Esophagus muscularis mucosa (tissue), 4 donors: ENCODE data around the gene ELP4. TPM values are rescaled to one million over a fixed set of nuclear protein-coding genes. Genes with fewer than 3 reads are reported as not detected.

ENCODE experiments used
- DNase-seq: peaks from one replicate; pipeline ENCODE4 v3.0.0-alpha.2; 2017; ENCODE audit errors: extremely low spot score
- H3K27ac ChIP-seq, 4 donors: fragments of 200-600 bp; sonication (generic); replicated peaks in 1 of 4; 1 replicate in 3 of 4; 2 replicates in 1 of 4; pipeline ENCODE4 v1.5.1; 2016 to 2019; ENCODE audit warnings: mild to moderate bottlenecking in 1 of 4
- H3K27me3 ChIP-seq, 4 donors: fragments of 200-600 bp; sonication (generic); one replicate each; pipeline versions ENCODE4 v1.5.1 to v1.6.0; 2016 to 2019
- H3K36me3 ChIP-seq, 4 donors: fragments of 200-600 bp; sonication (generic); one replicate each; pipeline ENCODE4 v1.5.1; 2016 to 2019
- H3K4me1 ChIP-seq, 4 donors: fragments of 200-600 bp; sonication (generic); one replicate each; pipeline ENCODE4 v1.5.1; 2016 to 2019
- H3K4me3 ChIP-seq, 4 donors: fragments of 200-600 bp; sonication (generic); 1 replicate in 2 of 4; 2 replicates in 2 of 4; pipeline ENCODE4 v1.5.1; 2016 to 2019; ENCODE audit warnings: mild to moderate bottlenecking in 4 of 4, moderate library complexity in 1 of 4
- H3K9me3 ChIP-seq, 4 donors: fragments of 200-600 bp; sonication (generic); 1 replicate in 3 of 4; 2 replicates in 1 of 4; pipeline ENCODE4 v1.5.1; 2016 to 2019
- EP300 ChIP-seq: sonication (generic); formaldehyde crosslinking; IDR thresholded peaks from one replicate; pipeline ENCODE4 v1.6.1; 2017; ENCODE audit warnings: antibody characterized with exemption
- POLR2A ChIP-seq: fragments of 450-650 bp; IDR thresholded peaks from one replicate; pipeline ENCODE4 v1.6.1; 2017; ENCODE audit warnings: antibody characterized with exemption, moderate library complexity, mild to moderate bottlenecking, low read depth
- POLR2AphosphoS5 ChIP-seq, 2 donors: sonication (generic); formaldehyde crosslinking; IDR thresholded peaks; one replicate each; pipeline ENCODE4 v1.6.1; 2017; ENCODE audit warnings: antibody characterized with exemption in 2 of 2
- WGBS: methylation state at CpG from one replicate; pipeline ENCODE4 v1.1.5; 2018; 5-methylcytosine and 5-hydroxymethylcytosine counted together
- intact Hi-C: fragments of 100-400 bp; cut with DNase I; formaldehyde crosslinking; loops from one replicate; pipeline ENCODE4 v1.15.1; 2023
- total RNA-seq, 4 donors: library from RNA; depleted of rRNA; stranded (reverse); fragments of >200 nt; gene quantifications; one replicate each; pipeline versions ENCODE4 v1.1.0 to v1.2.1, GENCODE V29; 2016
- TF ChIP-seq, protein P1 (sequence below), 3 experiments: fragments of 200-600 bp in 2 of 3; fragments of 450-650 bp in 1 of 3; sonication (generic) in 2 of 3; IDR thresholded peaks; one replicate each; pipeline ENCODE4 v1.5.1; 2017 to 2019; ENCODE audit warnings: antibody characterized with exemption in 3 of 3, mild to moderate bottlenecking in 2 of 3, moderate library complexity in 1 of 3

The ELP4 gene
- total RNA-seq, 4 donors from 2014 or later, result 18.1 to 25.5 (median 19.2) TPM

DNA sequence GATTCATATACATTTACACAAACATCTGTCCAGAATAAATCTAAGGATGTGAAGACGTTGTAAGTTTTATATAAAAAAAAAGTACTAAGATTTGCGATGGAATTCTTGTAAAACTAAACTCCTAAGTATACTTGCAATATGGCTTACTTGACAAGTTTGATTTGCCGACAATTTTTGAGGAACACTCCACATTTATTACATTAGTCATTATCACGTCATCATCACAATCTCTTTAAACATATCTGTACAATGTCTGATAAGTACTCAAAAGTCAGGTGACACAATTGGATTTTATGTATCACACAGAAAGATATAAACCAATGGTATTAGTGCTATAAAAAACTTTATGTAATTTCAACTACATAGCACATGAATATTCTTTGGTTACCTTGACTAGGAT is 30.5 kb upstream of the ELP4 start:
- no peaks in the 10 kb centered on the region for H3K36me3 ChIP-seq
- 89% methylated on average over 4 of the region's 4 CpGs for WGBS
- TF ChIP-seq EP300 (no peak), POLR2AphosphoS5 (IDR thresholded peaks at IDR 0.05) (no peak), POLR2A (no peak)
- TF ChIP-seq, protein P1, sequence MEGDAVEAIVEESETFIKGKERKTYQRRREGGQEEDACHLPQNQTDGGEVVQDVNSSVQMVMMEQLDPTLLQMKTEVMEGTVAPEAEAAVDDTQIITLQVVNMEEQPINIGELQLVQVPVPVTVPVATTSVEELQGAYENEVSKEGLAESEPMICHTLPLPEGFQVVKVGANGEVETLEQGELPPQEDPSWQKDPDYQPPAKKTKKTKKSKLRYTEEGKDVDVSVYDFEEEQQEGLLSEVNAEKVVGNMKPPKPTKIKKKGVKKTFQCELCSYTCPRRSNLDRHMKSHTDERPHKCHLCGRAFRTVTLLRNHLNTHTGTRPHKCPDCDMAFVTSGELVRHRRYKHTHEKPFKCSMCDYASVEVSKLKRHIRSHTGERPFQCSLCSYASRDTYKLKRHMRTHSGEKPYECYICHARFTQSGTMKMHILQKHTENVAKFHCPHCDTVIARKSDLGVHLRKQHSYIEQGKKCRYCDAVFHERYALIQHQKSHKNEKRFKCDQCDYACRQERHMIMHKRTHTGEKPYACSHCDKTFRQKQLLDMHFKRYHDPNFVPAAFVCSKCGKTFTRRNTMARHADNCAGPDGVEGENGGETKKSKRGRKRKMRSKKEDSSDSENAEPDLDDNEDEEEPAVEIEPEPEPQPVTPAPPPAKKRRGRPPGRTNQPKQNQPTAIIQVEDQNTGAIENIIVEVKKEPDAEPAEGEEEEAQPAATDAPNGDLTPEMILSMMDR (IDR thresholded peaks at IDR 0.05), result no peak
- DNase-seq, result no peak
- no peaks in the 10 kb centered on the region for H3K9me3 ChIP-seq
- no peak overlapping the region for H3K27ac ChIP-seq
- intact Hi-C loops, result no loop called here
- H3K4me3 ChIP-seq, result no peak overlapping the region
- H3K27me3 ChIP-seq, result no peaks in the 10 kb centered on the region
- no peaks in the 10 kb centered on the region for H3K4me1 ChIP-seq

- Histone ChIP-seq H3K4me3 (no peak overlapping the region), H3K27ac (no peak overlapping the region), H3K4me1 (no peaks in the 10 kb centered on the region), H3K27me3 (no peaks in the 10 kb centered on the region), H3K9me3 (no peaks in the 10 kb centered on the region), H3K36me3 (no peaks in the 10 kb centered on the region)
- DNase-seq, result no peak
- 93% methylated on average over 3 of the region's 3 CpGs for WGBS
- TF ChIP-seq POLR2AphosphoS5 (IDR thresholded peaks at IDR 0.05), result no peak
- TF ChIP-seq, protein P1 (IDR thresholded peaks at IDR 0.05), result no peak
- no peak for TF ChIP-seq EP300
- TF ChIP-seq POLR2A, result no peak
- intact Hi-C loops, result no loop called here
These were observed 28.6 kb upstream of the ELP4 start for GRCh38 chr11:31480930-31481329.

- no peak for DNase-seq
- intact Hi-C loops, result no loop called here
- no peaks in the 10 kb centered on the region for H3K4me1 ChIP-seq
- no peaks in the 10 kb centered on the region for H3K27me3 ChIP-seq
- no peaks in the 10 kb centered on the region for H3K36me3 ChIP-seq
- H3K9me3 ChIP-seq, result no peaks in the 10 kb centered on the region
- no peak overlapping the region for H3K4me3 ChIP-seq
- 87% methylated on average over 4 of the region's 4 CpGs for WGBS
- H3K27ac ChIP-seq, result no peak overlapping the region
- TF ChIP-seq EP300 (no peak), POLR2A (no peak), POLR2AphosphoS5 (IDR thresholded peaks at IDR 0.05) (no peak)
- TF ChIP-seq, protein P1 (IDR thresholded peaks at IDR 0.05), result no peak
These were observed 25.1 kb upstream of the ELP4 start for GRCh38 chr11:31484497-31484896.

DNA sequence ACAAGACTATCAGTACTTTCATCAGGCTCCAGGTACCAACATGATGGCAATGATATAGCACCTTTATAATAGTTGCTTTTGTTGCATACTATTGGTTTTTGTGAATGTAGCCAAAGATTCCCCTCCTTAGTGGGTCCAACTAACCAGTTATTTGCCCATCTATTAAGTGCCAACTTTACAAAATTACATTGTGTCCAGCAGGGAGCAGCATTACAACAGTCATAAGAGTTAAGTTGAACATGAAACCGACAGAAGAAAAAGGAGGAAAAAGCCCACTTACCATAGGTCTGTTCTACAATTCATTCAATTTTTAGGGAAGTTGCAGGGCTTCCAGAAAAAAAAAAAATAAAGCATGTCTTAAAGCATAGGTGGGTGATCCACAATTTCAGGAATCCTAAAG is 21.7 kb upstream of the ELP4 start:
- Histone ChIP-seq H3K36me3 (no peaks in the 10 kb centered on the region), H3K4me1 (peaks cover 0 to 8% (median 7%) of the 10 kb centered on the region in 4 donors), H3K4me3 (no peak overlapping the region), H3K27me3 (no peaks in the 10 kb centered on the region), H3K9me3 (no peaks in the 10 kb centered on the region), H3K27ac (no peak overlapping the region)
- intact Hi-C loops, result no loop called here
- TF ChIP-seq, protein P1 (IDR thresholded peaks at IDR 0.05), result peak; percentile 25 to 33 (median 29)
- TF ChIP-seq EP300, result no peak
- WGBS, result 35% methylated on average over 1 of the region's 1 CpG
- no peak for DNase-seq

DNA sequence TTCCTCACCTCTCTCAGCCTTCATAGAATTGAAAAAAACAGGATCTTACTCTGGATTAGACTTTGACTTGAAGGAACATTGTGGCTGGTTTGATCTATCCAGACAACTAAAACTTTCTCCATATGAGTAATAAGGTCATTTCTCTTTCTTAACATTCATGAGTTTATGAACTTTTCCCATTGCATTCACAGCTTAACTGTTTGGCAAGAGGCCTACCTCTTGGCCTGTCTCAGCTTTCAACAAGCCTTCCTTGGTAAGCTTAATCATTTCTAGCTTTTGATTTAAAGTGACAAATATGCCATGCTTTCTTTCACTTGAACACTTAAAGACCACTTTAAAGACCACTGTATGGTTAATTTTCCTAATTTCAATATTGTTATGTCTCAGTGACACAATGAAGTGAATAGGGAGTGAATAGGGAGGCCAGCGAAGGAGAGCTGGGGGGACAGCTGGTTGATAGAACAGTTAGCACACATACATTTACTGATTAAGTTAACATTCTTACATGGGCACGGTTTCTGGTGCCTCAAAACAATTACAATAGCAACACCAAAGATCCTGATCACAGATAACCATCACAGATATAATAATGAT is 17.1 kb upstream of the ELP4 start:
- Histone ChIP-seq H3K4me3 (no peak overlapping the region), H3K36me3 (peaks cover 0 to 5% (median 0%) of the 10 kb centered on the region in 4 donors), H3K4me1 (peaks cover 0 to 8% (median 7%) of the 10 kb centered on the region in 4 donors), H3K27ac (no peak overlapping the region), H3K27me3 (no peaks in the 10 kb centered on the region), H3K9me3 (no peaks in the 10 kb centered on the region)
- 94% methylated on average over 2 of the region's 2 CpGs for WGBS
- TF ChIP-seq, protein P1 (IDR thresholded peaks at IDR 0.05), result no peak
- TF ChIP-seq POLR2AphosphoS5 (IDR thresholded peaks at IDR 0.05) (no peak), POLR2A (no peak), EP300 (no peak)
- DNase-seq, result no peak
- intact Hi-C loops, result no loop called here
